Stomach smooth muscle (tissue), 2 donors: ENCODE measurements around the gene PRKAG3.

Experiments
- H3K27ac ChIP-seq: one replicate; pipeline ENCODE4 v1.7.0; 2013; ENCODE audit warnings: mild to moderate bottlenecking, low read length, inconsistent platforms
- H3K27me3 ChIP-seq, 2 donors: one replicate each; pipeline ENCODE4 v1.7.0; 2013; ENCODE audit warnings: low read length in 2 of 2; ENCODE audit not compliant: insufficient read depth in 2 of 2, control insufficient read depth in 1 of 2
- H3K36me3 ChIP-seq, 2 donors: one replicate each; pipeline ENCODE4 v1.7.0; 2013; ENCODE audit warnings: low read length in 2 of 2; ENCODE audit not compliant: control insufficient read depth in 2 of 2, insufficient read depth in 2 of 2
- H3K4me1 ChIP-seq: one replicate; pipeline ENCODE4 v1.7.0; 2013; ENCODE audit warnings: low read length; ENCODE audit not compliant: control insufficient read depth, insufficient read depth
- H3K4me3 ChIP-seq, 2 donors: one replicate each; pipeline ENCODE4 v1.7.0; 2013; ENCODE audit warnings: low read length in 2 of 2
- H3K9ac ChIP-seq, 2 donors: one replicate each; pipeline ENCODE4 v1.7.0; 2013; ENCODE audit warnings: low read length in 2 of 2, mild to moderate bottlenecking in 1 of 2
- H3K9me3 ChIP-seq, 2 donors: one replicate each; pipeline ENCODE4 v1.7.0; 2013; ENCODE audit warnings: low read length in 2 of 2; ENCODE audit not compliant: control insufficient read depth in 2 of 2
- donor health status: healthy.
- donor health status: Pancreatic carcinoma.

Gene PRKAG3

GRCh38 chr2:218826791-218827190, 4.8 kb downstream of the PRKAG3 start:
- peaks cover 12% of the 10 kb centered on the region for H3K4me1 ChIP-seq
- no peak overlapping the region for H3K4me3 ChIP-seq

DNA sequence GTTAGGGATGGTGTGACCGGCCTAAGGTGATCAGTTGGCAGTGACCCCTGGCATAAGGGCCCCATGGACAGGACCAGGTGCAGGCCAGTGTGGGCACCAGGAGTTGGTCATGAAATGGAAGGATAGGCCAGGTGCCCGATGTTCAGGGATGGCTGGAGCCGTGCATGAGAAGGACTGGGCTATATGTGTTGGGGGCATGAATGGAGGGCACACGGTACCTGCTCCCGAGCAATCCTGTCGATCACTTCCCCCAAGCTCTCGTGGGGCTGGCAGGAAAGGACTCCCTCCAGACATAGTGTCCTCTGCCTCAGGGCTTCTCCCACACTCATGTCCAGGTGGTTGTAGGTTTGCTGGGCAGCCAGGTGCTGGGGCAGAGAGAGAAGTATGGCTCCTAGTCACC, 7.6 kb downstream of the PRKAG3 start:
- Histone ChIP-seq H3K4me1 (no peaks in the 10 kb centered on the region), H3K9me3 (no peaks in the 10 kb centered on the region), H3K9ac (no peak overlapping the region), H3K36me3 (no peaks in the 10 kb centered on the region), H3K27me3 (peaks cover 0 to 5% of the 10 kb centered on the region in 2 donors), H3K27ac (no peak overlapping the region), H3K4me3 (no peak overlapping the region)

More at GRCh38 chr2:218826791-218827190, 4.8 kb downstream of the PRKAG3 start:
- H3K27ac ChIP-seq: no peak overlapping the region
- H3K9ac ChIP-seq: no peak overlapping the region
- peaks cover 0 to 12% of the 10 kb centered on the region in 2 donors for H3K27me3 ChIP-seq
- H3K9me3 ChIP-seq: no peaks in the 10 kb centered on the region
- no peaks in the 10 kb centered on the region for H3K36me3 ChIP-seq

DNA sequence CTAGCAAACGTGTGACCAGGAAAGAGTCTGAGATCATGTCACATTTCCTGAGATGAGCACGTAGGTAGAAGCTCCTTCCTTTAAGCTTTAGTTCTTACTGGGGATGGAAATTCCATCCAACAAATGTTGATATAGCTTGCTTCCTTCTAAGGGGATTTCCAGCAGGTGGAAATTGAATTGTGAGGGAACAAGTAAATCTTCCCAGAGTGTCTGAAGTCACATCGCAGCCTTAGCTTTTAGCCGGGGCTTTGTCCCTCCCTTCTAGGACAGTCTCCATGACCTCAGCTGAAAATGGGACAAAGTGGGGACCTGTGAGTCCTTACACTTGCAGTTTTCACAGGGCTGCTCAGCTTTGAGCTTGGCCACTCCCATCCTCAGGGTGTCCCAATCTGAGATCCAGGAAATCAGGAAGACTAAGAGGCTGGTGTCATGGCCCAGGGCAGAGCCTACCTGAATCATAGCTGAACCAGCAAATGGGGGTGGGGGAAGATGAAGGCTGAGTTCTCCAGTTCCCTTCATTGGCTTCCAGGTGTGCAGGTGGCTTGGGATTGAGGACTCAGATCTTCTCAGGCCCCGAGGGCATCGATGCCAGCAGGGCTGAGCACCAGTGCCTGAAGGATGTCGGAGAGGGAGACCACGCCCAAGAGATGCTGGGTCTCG, 8.3 kb downstream of the PRKAG3 start:
- Histone ChIP-seq H3K9me3 (no peaks in the 10 kb centered on the region), H3K27ac (no peak overlapping the region), H3K9ac (no peak overlapping the region), H3K4me1 (no peaks in the 10 kb centered on the region), H3K36me3 (peaks cover 0 to 1% of the 10 kb centered on the region in 2 donors), H3K27me3 (peaks cover 0 to 2% of the 10 kb centered on the region in 2 donors), H3K4me3 (no peak overlapping the region)

DNA sequence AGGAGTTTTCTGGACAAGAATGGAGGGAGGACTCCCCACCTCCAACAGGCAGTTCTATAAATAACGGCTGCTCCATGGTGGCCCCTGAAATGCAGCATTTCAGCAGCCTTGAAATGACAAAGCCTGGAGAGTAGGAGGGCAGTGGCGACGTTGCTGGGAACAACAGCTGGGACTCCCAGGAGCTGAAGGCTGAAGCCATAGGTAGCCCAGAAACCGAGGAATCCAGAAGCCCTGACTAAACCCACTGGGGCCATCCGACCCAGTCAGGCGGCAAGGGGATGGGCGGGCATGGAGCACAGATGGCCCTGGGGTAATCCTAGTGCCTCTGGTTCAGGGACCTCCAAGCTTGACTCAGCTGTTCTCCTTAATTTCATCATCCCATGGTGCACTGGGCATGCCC, 9.0 kb downstream of the PRKAG3 start:
- H3K9me3 ChIP-seq: no peaks in the 10 kb centered on the region

DNA sequence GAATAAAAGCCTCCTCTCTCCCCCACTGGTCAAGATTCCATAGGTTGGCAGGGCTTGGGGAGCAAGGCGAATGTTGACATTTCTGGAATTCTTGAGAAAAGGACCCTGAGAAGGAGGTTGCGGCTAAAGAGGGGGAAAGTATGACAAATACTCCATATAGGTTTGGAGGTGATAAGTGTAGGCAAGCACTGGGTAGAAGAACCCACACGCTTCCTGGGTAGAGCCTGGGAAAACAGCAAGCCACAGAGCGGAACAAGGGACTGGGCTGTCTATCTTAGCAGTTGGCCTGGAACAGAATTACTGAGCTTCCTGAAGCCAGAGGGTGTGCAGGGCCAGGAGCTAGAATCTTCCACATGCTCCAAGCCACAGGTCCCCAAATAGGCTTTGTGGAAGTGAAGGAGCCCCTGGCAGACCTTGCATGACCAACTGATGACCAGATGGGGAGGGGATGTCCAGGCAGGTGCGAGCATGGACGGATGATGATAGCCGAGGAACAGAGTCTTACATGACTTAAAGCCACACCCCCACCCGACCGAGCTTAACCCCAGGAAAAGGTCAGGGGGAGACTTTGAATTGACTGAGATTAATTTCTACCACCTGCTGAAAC, 9.9 kb downstream of the PRKAG3 start:
- H3K27me3 ChIP-seq: no peaks in the 10 kb centered on the region

More for the DNA sequence above, 9.0 kb downstream of the PRKAG3 start:
- H3K36me3 ChIP-seq: peaks cover 0 to 3% of the 10 kb centered on the region in 2 donors
- H3K4me3 ChIP-seq: no peak overlapping the region
- no peak overlapping the region for H3K9ac ChIP-seq
- no peak overlapping the region for H3K27ac ChIP-seq
- no peaks in the 10 kb centered on the region for H3K4me1 ChIP-seq
- no peaks in the 10 kb centered on the region for H3K27me3 ChIP-seq

DNA sequence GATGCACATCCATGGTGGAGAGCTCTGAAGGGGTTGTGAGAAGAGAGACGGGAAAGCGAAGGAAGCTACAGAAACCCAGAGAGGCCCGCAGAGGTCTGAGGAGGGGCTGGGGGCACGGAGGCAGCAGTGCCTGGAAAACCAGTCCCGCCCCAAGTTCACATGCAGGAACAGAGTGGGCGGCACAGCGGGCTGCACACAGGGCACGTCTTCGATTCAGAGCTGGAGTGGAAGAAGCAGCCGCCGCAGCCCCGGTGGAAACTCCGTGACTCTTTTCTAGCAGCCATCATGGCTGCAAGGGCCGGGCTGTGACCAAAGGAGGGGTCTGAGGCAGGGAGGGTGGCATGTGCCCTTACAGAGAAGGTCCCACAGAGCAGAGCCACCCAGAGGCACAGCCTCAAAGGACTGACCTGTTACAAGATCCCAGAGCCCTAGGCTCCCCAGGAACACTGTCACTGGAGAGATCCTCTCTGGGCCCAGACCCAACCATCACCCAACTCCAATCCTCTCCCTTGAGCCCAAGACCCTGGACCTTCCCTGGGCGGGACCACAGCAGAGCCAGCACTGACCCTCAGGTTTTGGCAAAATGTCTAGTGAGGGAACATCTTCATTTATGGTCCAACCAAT, 10.7 kb downstream of the PRKAG3 start:
- H3K27me3 ChIP-seq: no peaks in the 10 kb centered on the region
- no peak overlapping the region for H3K27ac ChIP-seq
- H3K4me3 ChIP-seq: no peak overlapping the region
- peaks cover 0 to 3% of the 10 kb centered on the region in 2 donors for H3K36me3 ChIP-seq
- no peaks in the 10 kb centered on the region for H3K4me1 ChIP-seq
- no peaks in the 10 kb centered on the region for H3K9me3 ChIP-seq
- H3K9ac ChIP-seq: no peak overlapping the region

More for the DNA sequence above, 9.9 kb downstream of the PRKAG3 start:
- Histone ChIP-seq H3K4me3 (no peak overlapping the region), H3K27ac (no peak overlapping the region), H3K36me3 (peaks cover 0 to 3% of the 10 kb centered on the region in 2 donors), H3K4me1 (no peaks in the 10 kb centered on the region), H3K9me3 (no peaks in the 10 kb centered on the region), H3K9ac (no peak overlapping the region)

- Histone ChIP-seq H3K9ac (no peak overlapping the region), H3K4me1 (no peaks in the 10 kb centered on the region), H3K36me3 (peaks cover 3 to 6% of the 10 kb centered on the region in 2 donors), H3K27me3 (no peaks in the 10 kb centered on the region), H3K4me3 (no peak overlapping the region), H3K9me3 (no peaks in the 10 kb centered on the region), H3K27ac (no peak overlapping the region)
These were observed 12.5 kb downstream of the PRKAG3 start for GRCh38 chr2:218819093-218819492.

DNA sequence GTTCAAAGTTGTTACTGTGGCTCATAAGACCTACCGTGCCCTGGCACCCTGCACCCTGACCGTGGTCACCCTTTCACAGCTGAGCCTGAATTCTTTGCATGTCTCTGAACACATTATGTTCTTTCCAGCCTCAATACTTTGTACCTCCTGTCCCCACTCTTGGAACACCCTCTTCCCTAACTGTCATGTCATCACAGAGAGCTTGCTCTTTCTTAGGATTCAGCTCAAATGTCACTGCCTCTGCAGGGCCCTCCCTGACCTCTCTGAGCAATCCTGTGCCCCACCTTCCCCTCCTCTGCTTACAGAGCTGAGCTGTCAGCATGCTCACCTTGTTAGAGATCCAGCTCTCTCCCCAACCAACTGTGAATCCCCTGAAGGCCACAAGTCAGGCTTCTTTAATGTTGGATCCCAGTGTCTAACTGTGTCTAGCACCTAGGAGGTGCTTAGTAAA, 15.0 kb downstream of the PRKAG3 start:
- no peak overlapping the region for H3K4me3 ChIP-seq
- no peaks in the 10 kb centered on the region for H3K27me3 ChIP-seq
- no peaks in the 10 kb centered on the region for H3K4me1 ChIP-seq
- no peak overlapping the region for H3K27ac ChIP-seq
- H3K36me3 ChIP-seq: peaks cover 3 to 18% of the 10 kb centered on the region in 2 donors
- no peak overlapping the region for H3K9ac ChIP-seq
- no peaks in the 10 kb centered on the region for H3K9me3 ChIP-seq

DNA sequence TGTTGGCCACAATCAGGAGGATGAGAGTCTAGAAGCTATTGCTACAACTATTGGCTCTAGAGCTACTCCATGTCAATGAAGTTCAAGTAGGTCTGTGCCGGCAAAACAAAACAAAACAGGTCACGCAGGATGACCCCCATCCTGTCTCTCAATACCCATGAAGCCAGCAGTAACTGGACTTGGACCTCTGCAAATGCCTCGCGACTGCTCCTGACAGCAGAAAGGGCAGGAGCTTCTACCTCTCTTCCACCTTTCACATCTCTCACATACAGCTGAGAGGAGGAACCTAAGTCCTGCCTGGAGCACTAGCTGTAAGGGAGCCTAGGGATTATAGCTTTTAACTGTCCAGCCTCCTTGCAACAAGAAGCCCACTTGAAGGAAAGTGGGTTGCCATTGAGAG, 16.0 kb downstream of the PRKAG3 start:
- Histone ChIP-seq H3K27ac (no peak overlapping the region), H3K4me3 (no peak overlapping the region), H3K27me3 (no peaks in the 10 kb centered on the region), H3K9me3 (no peaks in the 10 kb centered on the region), H3K9ac (no peak overlapping the region), H3K4me1 (no peaks in the 10 kb centered on the region), H3K36me3 (peaks cover 3 to 18% of the 10 kb centered on the region in 2 donors)

DNA sequence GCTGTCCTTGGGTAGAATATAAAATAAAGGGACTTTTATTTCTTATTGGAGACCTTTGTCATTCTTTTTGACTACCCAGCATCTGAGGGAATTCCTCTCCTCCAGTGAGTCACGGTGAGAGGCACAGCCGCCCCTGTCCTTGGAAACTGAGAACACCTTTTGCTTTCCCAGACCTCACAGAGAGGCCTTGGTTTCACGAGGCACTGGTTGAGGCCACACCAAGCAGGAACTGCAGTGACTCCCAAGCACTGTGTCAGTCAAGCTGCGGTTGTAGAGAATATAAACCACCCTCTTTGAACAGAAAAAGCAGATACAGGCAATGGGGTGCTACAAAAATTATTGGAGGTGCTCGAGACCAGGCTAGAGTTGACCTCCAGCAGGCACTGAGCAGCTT, 16.4 kb downstream of the PRKAG3 start:
- Histone ChIP-seq H3K36me3 (peaks cover 3 to 18% of the 10 kb centered on the region in 2 donors), H3K27me3 (no peaks in the 10 kb centered on the region), H3K27ac (no peak overlapping the region), H3K9me3 (no peaks in the 10 kb centered on the region), H3K4me3 (no peak overlapping the region), H3K4me1 (no peaks in the 10 kb centered on the region), H3K9ac (no peak overlapping the region)
